ENCODE measurements around the gene TMEM82.

DNA sequence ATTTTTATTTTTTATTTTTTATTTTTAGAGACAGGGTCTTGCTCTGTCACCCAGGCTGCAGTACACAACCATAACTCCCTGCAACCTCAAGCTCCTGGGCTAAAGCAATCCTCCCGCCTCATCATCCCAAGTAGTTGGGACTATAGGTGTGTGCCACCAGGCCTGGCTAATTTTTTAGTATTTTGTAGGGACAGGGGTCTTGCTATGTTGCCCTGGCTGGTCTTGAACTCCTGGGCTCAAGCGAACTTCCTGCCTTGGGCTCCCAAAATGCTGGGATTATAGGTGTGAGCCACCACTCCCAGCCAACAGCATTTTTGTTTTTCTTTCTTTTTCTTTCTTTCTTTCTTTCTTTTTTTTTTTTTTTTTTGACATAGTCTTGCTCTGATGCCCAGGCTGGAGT lies 44.1 kb upstream of the TMEM82 start:
- TF ChIP-seq, protein P1, sequence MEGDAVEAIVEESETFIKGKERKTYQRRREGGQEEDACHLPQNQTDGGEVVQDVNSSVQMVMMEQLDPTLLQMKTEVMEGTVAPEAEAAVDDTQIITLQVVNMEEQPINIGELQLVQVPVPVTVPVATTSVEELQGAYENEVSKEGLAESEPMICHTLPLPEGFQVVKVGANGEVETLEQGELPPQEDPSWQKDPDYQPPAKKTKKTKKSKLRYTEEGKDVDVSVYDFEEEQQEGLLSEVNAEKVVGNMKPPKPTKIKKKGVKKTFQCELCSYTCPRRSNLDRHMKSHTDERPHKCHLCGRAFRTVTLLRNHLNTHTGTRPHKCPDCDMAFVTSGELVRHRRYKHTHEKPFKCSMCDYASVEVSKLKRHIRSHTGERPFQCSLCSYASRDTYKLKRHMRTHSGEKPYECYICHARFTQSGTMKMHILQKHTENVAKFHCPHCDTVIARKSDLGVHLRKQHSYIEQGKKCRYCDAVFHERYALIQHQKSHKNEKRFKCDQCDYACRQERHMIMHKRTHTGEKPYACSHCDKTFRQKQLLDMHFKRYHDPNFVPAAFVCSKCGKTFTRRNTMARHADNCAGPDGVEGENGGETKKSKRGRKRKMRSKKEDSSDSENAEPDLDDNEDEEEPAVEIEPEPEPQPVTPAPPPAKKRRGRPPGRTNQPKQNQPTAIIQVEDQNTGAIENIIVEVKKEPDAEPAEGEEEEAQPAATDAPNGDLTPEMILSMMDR (IDR thresholded peaks at IDR 0.05) = no peak
- TF ChIP-seq POLR2A (IDR thresholded peaks at IDR 0.05) = no peak
